NCI-H1694 treated with DMSO at 0.1 percent for 48 hours (cell line): Measurements from ENCODE around the gene MICAL2.
A peak's percentile ranks its signal among the peaks of the same experiment; 100 is the strongest.

ENCODE experiments used
- DNase-seq: peaks from one replicate; lab custom pipeline; 2025; lab: John Stamatoyannopoulos, UW

The MICAL2 gene

DNA sequence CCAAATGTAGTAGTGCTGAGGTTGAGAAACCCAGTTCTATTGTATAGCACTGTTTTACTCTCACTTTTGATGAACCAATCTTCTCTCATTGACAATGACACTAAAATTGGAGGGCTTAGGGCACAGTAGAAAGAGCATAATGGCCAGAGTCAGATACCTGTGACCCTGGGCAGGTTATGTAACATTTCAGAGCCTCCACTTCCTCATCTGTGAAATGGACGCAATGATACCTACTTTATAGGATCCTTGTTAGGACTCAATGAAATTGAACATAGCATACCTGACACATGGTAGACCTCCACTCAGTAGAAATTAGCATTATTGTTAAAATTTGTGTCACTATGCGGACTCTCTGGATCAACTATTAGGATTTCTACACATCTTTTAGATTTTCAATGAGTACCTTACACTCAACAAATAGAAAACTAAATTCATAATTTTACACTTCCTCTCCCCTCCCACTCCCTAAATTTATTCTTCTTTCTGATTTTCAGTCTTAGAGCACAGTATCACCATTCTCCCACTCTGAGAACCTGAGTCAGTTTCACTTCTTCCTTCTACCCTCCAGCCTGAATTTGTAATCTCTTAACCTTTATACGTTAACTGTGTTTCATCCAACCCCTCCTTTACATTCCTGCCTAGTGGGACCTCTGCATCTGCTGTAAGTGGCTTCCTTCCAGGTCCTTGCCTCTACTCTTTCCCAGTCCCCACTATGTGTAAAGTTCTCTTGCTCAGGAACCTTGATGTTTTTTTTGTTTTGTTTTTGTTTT is 78.3 kb downstream of the MICAL2 start:
- peak; percentile 62 for DNase-seq

- peak; percentile 84 for DNase-seq
Observed at GRCh38 chr11:12189543-12190235, 79.3 kb downstream of the MICAL2 start.

DNA sequence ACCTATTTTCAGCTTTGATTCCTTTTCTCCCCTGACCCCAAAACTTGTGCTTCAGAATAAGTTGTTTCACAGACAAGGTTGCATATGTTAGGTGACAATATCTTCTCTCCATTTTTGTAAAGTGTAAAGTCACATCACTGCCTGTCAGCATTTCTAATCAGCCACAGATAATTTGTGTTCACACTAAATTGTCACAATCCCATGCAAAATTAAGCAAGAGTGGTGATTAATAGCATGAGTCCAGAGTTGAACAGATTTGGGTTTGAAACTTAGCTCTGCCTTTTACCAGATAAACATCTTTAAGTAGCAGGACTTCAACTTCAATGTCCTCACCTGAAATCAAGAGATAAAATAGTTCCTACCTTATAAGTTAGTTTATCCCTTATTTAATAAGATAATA is 80.1 kb downstream of the MICAL2 start:
- DNase-seq: no peak

- DNase-seq: no peak
Observed at GRCh38 chr11:12192794-12193514, 82.6 kb downstream of the MICAL2 start.

- DNase-seq: no peak
Observed at GRCh38 chr11:12193515-12194336, 83.3 kb downstream of the MICAL2 start.

DNA sequence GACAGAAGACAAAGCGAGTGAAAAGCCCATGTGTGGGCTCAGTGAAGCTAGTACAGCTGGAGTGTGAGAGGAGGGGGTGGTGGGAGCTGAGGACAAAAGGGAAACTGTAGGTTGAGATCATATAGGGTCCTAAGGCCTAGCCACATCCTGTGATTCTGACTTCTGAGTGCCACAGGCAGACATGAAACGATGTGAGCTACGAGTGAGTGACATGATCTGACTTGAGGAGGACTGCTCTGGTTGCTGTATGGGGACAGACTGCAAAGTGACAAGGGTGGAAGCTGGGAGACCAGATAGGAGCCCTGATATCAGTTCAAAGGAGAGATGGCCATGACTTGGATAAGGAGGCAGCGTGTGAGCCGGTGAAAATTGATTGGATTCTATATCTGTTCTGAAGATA is 85.4 kb downstream of the MICAL2 start:
- DNase-seq: no peak

- no peak for DNase-seq
Observed at GRCh38 chr11:12196308-12196707, 85.9 kb downstream of the MICAL2 start.

DNA sequence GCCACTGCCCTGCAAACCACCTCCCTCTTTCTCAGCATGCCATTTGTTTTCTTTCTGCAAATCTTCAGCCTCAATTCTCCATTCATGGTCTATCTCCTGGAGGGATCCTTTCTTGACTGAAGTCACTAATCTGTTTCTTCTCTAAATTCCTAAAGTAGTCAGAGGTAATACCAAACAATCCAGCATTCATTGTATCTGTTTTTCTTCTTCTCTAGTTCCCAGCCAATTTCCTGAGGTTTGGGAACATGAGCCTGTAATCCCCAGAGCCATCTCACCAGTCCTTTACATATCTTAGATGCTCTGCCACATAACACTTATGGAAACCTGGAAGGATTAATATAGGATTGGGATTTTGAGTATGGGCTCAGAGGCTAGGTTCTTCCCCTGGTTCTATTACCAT is 86.5 kb downstream of the MICAL2 start:
- no peak for DNase-seq

DNA sequence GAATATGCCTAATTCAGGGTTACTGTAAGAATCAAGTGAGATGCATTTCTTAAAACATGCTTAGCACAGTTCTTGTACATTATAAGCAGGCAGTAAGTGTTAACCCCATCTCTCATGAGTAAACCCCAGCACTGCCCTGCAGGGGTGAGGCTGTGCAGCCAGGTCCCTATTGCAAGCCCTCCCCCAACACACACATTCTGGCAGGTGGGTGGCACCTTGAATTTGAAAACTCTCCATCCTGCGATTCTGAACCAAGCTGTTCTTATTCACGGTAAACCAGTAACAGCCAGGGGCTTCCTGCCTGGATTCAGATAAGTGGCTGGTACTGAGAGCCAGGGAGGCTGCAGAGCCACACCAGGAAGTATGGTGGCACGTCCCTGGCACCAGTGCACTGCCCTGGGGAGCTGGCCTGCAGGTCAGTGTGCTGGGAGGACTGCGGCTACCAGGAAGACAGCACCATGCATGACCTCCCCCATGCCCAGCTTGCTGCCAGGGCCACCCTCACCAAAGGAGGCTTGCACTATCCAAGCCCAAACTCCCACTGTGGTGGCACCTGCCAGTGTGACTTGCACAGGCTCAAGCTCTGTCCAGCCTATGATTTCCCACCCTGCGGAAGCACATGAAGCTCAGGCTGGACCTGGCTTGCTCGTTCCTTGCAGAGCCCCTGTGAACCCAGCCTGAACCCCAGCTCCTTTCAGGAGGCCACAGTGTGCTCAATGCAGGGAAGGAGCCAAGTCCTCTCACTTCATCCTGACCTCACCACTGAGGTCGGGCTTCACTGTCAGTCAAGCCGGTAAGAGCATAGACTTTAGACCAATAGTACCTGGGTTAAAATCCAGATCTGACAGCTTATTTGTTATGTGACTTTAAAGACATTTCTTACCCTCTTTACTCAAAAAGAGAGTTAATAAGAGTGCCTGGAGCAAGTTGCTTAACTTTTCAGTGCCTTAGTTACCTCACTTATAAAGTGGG is 88.1 kb downstream of the MICAL2 start:
- DNase-seq: no peak

GRCh38 chr11:12199231-12199948 is 89.0 kb downstream of the MICAL2 start:
- no peak for DNase-seq

GRCh38 chr11:12200279-12200990 is 90.0 kb downstream of the MICAL2 start:
- DNase-seq: peak; percentile 75

- DNase-seq: no peak
Observed at GRCh38 chr11:12200991-12201985, 90.9 kb downstream of the MICAL2 start.

- DNase-seq: no peak
Observed at GRCh38 chr11:12202661-12203310, 92.4 kb downstream of the MICAL2 start.

DNA sequence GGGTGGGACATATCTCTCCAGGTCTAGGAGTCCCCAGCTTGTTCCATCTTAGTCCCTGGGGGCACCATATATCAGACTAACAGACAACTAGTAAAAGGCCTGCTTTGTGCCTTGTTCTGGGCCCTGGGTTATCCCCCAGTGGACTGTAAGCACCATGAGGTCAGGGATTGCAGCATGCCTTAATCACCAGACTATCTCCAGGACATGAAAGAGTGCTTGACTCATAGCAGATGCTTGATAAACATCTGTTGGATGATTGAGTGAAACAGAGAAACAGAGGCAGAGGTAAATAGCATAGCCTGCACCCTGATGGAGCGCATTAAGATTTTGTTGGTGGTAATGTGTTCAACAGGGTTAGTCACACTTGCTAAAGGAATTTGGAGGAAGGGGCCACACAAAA is 94.1 kb downstream of the MICAL2 start:
- no peak for DNase-seq

- no peak for DNase-seq
Observed at GRCh38 chr11:12205330-12205729, 94.9 kb downstream of the MICAL2 start.

GRCh38 chr11:12206529-12206928 is 96.1 kb downstream of the MICAL2 start:
- no peak for DNase-seq

DNA sequence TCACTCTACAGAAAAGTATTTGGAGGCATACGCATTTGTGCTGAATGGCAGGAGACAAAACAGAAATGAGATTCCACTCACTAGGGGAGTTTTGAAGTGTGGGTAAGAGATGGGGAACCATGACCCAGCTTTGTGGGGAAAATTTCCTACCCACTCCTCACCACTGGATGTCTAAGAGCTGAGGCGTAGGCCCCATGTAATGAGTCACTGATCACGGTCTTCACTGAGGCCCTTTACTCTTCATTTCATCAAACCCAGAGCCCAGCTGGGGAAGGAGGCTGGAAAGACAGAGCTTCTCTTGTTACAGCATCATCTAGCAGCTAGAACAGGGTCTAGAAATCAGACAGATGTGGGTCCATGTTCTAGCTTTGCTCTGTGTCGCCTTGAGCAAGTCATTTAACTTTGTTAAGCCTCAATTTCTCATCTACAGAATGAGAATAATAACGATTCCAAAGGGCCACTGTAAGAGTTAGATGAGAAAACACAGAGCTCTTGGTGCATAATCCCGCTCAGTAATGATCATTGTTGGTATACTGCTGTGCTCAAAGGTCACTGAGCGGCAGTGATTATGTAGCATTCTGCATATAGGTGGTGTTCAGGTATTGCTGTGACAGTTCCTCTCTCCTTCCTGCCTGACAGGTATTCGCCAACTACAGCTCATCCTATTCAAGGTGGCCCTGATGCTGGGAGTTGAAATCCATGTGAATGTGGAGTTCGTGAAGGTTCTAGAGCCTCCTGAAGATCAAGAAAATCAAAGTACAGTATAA is 97.2 kb downstream of the MICAL2 start:
- no peak for DNase-seq
